ENCODE data around the gene PI4K2B. TPM values are rescaled to one million over a fixed set of nuclear protein-coding genes. Genes with fewer than 3 reads are reported as not detected.
"Not testable (repeated sequence)": the region's sequence is repeated elsewhere in the genome, so short reads cannot be mapped to it uniquely, and the experiment has no call there.

Gene PI4K2B
- total and polyA plus RNA-seq, 4 donors, result 12.3 to 34.7 (median 19.4) TPM

GRCh38 chr4:25253071-25253445 lies 19.2 kb downstream of the PI4K2B start:
- H3K4me1 ChIP-seq (ENCODE audit: control insufficient read depth in 4 of 4, insufficient read depth in 4 of 4, low read length in 3 of 4), result peaks cover 15 to 34% (median 19%) of the 10 kb centered on the region in 4 donors
- TF ChIP-seq HNF4A (conservative IDR thresholded peaks at IDR 0.05), result peak in 1 of 2 donors; percentile 2
- TF ChIP-seq, protein P1, sequence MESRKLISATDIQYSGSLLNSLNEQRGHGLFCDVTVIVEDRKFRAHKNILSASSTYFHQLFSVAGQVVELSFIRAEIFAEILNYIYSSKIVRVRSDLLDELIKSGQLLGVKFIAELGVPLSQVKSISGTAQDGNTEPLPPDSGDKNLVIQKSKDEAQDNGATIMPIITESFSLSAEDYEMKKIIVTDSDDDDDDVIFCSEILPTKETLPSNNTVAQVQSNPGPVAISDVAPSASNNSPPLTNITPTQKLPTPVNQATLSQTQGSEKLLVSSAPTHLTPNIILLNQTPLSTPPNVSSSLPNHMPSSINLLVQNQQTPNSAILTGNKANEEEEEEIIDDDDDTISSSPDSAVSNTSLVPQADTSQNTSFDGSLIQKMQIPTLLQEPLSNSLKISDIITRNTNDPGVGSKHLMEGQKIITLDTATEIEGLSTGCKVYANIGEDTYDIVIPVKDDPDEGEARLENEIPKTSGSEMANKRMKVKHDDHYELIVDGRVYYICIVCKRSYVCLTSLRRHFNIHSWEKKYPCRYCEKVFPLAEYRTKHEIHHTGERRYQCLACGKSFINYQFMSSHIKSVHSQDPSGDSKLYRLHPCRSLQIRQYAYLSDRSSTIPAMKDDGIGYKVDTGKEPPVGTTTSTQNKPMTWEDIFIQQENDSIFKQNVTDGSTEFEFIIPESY (IDR thresholded peaks at IDR 0.05), result no peak
- H3K27ac ChIP-seq (ENCODE audit: low read depth in 1 of 2, low read length in 2 of 2), result peak overlapping the region; percentile 62 to 65
- H3K9me3 ChIP-seq (ENCODE audit: control insufficient read depth in 4 of 4, low read length in 3 of 4), result no peaks in the 10 kb centered on the region
- H3K36me3 ChIP-seq (ENCODE audit: control insufficient read depth in 4 of 4, insufficient read depth in 3 of 4, low read depth in 1 of 4, low read length in 3 of 4), result peaks cover 5 to 17% (median 12%) of the 10 kb centered on the region in 4 donors
- no peak overlapping the region for H3K4me3 ChIP-seq (ENCODE audit: low read depth in 1 of 3, low read length in 3 of 3)
- H3K9ac ChIP-seq (ENCODE audit: low read depth in 1 of 2, low read length in 2 of 2), result peak overlapping the region in 1 of 2 donors; percentile 12
- no peak for DNase-seq (ENCODE audit: low spot score)
- 8% methylated on average over 2 of the region's 2 CpGs for WGBS
- H3K27me3 ChIP-seq (ENCODE audit: control insufficient read depth in 4 of 4, insufficient read depth in 4 of 4, low read length in 3 of 4), result no peaks in the 10 kb centered on the region

- H3K4me1 ChIP-seq (ENCODE audit: control insufficient read depth in 4 of 4, insufficient read depth in 4 of 4, low read length in 3 of 4), result peaks cover 15 to 31% (median 19%) of the 10 kb centered on the region in 4 donors
- not testable (repeated sequence) for H3K9ac ChIP-seq (ENCODE audit: low read depth in 1 of 2, low read length in 2 of 2); H3K27me3 ChIP-seq (ENCODE audit: control insufficient read depth in 4 of 4, insufficient read depth in 4 of 4, low read length in 3 of 4); H3K9me3 ChIP-seq (ENCODE audit: control insufficient read depth in 4 of 4, low read length in 3 of 4); DNase-seq (ENCODE audit: low spot score); H3K4me3 ChIP-seq (ENCODE audit: low read depth in 1 of 3, low read length in 3 of 3)
- 54% methylated on average over 12 of the region's 12 CpGs for WGBS
- peak overlapping the region in 1 of 2 donors; percentile 6 for H3K27ac ChIP-seq (ENCODE audit: low read depth in 1 of 2, low read length in 2 of 2)
- peaks cover 5 to 18% (median 12%) of the 10 kb centered on the region in 4 donors for H3K36me3 ChIP-seq (ENCODE audit: control insufficient read depth in 4 of 4, insufficient read depth in 3 of 4, low read depth in 1 of 4, low read length in 3 of 4)
- peak in 1 of 2 donors; percentile 22 for TF ChIP-seq HNF4A (conservative IDR thresholded peaks at IDR 0.05)
- peak; percentile 55 to 62 for TF ChIP-seq RXRA (IDR thresholded peaks at IDR 0.05)
- peak in 1 of 2 donors; percentile 18 for TF ChIP-seq RAD21 (IDR thresholded peaks at IDR 0.05)
Measured at GRCh38 chr4:25253786-25254185, 20.0 kb downstream of the PI4K2B start.

- Histone ChIP-seq H3K9ac (ENCODE audit: low read depth in 1 of 2, low read length in 2 of 2) (no peak overlapping the region), H3K4me3 (ENCODE audit: low read depth in 1 of 3, low read length in 3 of 3) (no peak overlapping the region), H3K36me3 (ENCODE audit: control insufficient read depth in 4 of 4, insufficient read depth in 3 of 4, low read depth in 1 of 4, low read length in 3 of 4) (peaks cover 6 to 31% (median 20%) of the 10 kb centered on the region in 4 donors), H3K9me3 (ENCODE audit: control insufficient read depth in 4 of 4, low read length in 3 of 4) (no peaks in the 10 kb centered on the region), H3K27ac (ENCODE audit: low read depth in 1 of 2, low read length in 2 of 2) (no peak overlapping the region), H3K27me3 (ENCODE audit: control insufficient read depth in 4 of 4, insufficient read depth in 4 of 4, low read length in 3 of 4) (no peaks in the 10 kb centered on the region), H3K4me1 (ENCODE audit: control insufficient read depth in 4 of 4, insufficient read depth in 4 of 4, low read length in 3 of 4) (no peaks in the 10 kb centered on the region)
- TF ChIP-seq, protein P1 (IDR thresholded peaks at IDR 0.05), result no peak
- no peak for TF ChIP-seq SP1 (IDR thresholded peaks at IDR 0.05)
- no peak for TF ChIP-seq RXRA (IDR thresholded peaks at IDR 0.05)
- no peak for TF ChIP-seq TAF1 (conservative IDR thresholded peaks at IDR 0.05)
- no peak for TF ChIP-seq FOXA1 (IDR thresholded peaks at IDR 0.05)
- TF ChIP-seq EGR1 (IDR thresholded peaks at IDR 0.05; ENCODE audit: low read depth in 2 of 2), result no peak
- TF ChIP-seq GABPA (IDR thresholded peaks at IDR 0.05 in 1 of 2, conservative IDR thresholded peaks at IDR 0.05 in 1 of 2), result no peak
- TF ChIP-seq FOXA2 (IDR thresholded peaks at IDR 0.05), result no peak
- TF ChIP-seq HNF4A (conservative IDR thresholded peaks at IDR 0.05), result no peak
- TF ChIP-seq, protein P2, sequence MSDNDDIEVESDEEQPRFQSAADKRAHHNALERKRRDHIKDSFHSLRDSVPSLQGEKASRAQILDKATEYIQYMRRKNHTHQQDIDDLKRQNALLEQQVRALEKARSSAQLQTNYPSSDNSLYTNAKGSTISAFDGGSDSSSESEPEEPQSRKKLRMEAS (IDR thresholded peaks at IDR 0.05), result no peak
- TF ChIP-seq YY1 (IDR thresholded peaks at IDR 0.05), result no peak
- no peak for TF ChIP-seq RAD21 (IDR thresholded peaks at IDR 0.05)
- TF ChIP-seq REST (IDR thresholded peaks at IDR 0.05), result no peak
- WGBS, result 99% methylated on average over 2 of the region's 2 CpGs
- DNase-seq (ENCODE audit: low spot score), result no peak
Measured at GRCh38 chr4:25258980-25259578, 25.2 kb downstream of the PI4K2B start.

Measured in liver (tissue), 9 donors.